ENCODE results near the gene CACNA2D2. TPM values are rescaled to one million over a fixed set of nuclear protein-coding genes. Genes with fewer than 3 reads are reported as not detected.

CACNA2D2 gene
- total RNA-seq, 1 experiment from 2014 or later: 0.02 TPM

DNA sequence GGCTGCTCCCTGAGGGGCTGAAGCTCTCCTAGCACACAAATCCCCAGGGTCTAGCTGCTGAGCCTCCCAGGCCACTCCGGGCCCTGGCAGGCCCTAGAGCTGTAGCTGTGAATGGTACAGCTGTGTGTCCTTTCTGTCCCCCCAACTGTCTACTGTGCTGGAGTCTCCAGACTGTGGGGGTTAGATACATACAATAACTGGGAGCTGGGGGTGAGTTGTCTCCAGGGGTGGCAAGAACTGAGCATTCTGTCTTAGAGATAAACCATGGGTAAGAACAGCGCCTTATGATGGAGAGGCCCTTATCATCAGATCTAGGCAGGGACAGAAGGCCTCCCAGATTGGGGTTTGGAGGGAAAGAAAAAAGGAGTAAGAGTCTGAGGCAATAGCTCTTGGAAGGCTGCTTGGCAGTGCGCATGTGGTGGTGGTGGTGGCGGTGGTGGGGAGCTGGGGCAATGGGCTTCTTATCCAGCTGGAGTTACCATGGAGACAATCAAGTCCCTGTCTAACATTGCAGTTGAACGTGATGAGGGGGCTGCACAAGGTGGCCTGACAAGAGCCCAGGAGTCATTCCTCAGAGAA, 149.2 kb downstream of the CACNA2D2 start:
- no peak for DNase-seq (ENCODE audit: extremely low read depth, low read depth)

GRCh38 chr3:50353245-50354004, 150.0 kb downstream of the CACNA2D2 start:
- no peak for DNase-seq (ENCODE audit: extremely low read depth, low read depth)

DNA sequence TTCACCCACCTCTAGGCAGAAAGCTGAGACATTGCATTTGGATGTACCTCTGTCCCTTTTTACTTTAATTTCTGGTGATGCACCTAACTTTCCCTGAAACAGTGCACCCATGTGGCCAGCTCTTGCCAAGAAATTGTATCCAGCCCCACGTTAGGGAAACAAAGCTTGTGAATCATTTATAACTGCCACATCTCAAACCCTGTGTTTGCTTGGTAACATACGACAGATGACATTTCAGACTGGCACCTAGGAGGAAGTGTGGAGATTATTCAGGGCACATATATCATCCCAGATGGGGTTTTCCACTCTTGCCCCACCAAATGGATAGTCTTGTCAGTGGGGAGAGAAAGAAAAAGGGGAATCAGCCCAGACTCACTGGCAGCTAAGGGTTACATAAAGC, 150.7 kb downstream of the CACNA2D2 start:
- no peak for DNase-seq (ENCODE audit: extremely low read depth, low read depth)

GRCh38 chr3:50351323-50351697, 152.1 kb downstream of the CACNA2D2 start:
- no peak for DNase-seq (ENCODE audit: extremely low read depth, low read depth)

DNA sequence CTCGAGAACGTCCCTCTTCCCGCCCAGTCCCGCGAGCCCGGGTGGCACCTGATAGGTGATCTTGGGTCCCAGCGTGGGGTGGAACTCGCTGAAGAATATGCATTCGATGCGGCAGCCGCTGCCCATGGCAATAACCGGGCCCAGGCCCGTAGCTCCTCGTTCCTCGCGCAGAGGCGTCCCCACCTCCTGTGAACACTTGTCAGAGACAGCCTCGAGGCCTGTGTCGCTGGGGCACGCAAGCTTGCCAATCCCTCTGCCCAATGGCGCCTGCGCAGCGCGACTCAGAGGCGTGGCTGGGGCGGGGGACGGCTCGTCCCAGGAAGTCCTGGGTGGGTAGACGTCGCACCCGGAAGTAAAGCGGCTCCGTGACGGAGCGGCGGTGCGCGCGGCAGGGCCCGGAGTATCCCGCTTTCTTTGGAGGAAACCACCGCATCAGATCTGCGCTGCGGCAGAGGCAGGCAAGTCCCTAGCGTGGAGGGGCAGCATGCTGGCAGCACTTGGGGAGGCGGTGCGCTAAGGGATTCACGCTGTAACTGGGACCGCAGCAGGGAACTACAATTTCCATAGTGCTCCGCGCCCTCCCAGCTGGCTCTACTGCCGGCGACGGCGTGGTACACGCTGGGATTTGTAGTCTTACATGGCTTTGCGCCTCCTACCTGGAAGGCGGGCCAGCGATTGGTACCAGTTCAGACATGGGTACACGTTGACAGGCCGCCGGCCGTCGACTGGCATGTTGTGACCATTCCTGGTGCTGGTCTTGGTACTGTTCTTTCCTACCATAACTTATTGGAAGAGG, 152.7 kb downstream of the CACNA2D2 start, which contains the start of the genes CYB561D2 and NPRL2:
Gene CYB561D2, plus strand, starts transcription at position 336 of the 796 bp plus-strand sequence. CDS start 572 bp downstream, outside the sequence.
Gene NPRL2, minus strand, starts transcription at position 249 of the 796 bp plus-strand sequence. Its CDS starts 123 bp downstream, at position 126.
- peak; percentile 88 for DNase-seq (ENCODE audit: extremely low read depth, low read depth)

DNA sequence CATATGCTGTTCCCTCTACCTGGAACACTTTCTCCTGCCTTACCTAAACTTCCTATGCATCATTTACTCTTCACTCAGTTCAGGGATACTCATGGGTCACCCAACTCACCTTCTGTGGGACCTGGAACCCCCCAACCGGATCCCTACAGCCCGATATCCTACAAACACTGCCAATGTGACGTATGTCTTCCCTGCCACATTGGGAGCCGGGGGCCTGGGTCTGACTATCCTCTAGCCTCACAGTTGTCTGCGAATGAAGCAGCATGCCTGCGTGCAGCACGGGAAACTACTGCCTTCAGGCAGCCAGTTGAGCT, 153.3 kb downstream of the CACNA2D2 start:
- no peak for DNase-seq (ENCODE audit: extremely low read depth, low read depth)

DNA sequence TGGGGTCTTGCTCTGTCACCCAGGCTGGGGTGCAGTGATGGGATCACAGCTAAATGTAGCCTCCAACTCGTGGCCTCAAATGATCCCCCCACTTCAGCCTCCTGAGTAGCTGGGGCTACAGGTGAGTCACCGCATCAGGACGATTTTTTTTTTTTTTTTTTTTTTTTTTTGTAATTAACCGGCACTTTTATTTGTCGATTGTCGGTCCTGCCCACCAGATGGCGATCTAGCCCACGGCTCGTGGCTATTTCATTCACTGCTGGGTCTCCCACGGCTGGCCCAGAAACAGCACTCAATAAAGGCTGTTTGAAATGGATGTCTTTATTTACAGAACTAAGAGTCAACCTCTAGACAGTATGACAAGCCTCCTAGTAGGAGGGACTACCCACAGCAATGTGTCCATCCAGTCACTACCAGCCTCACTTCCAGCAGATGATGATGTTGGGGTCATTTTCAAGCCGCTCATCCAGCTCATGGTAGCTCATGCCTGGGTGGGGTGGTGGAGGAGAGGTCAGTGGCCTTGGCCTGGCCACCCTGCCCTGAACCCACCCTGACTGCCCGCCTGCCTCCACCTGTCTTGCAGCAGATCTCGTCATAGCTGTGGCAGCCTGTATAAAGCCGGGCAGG, 156.1 kb downstream of the CACNA2D2 start:
- peak; percentile 56 for DNase-seq (ENCODE audit: extremely low read depth, low read depth)

- DNase-seq (ENCODE audit: extremely low read depth, low read depth): no peak
Measured at GRCh38 chr3:50345586-50346234, 157.7 kb downstream of the CACNA2D2 start, which contains the start of gene ZMYND10. TSS of gene ZMYND10 (minus strand) at chr3:50345732. CDS start at chr3:50345579, 153 bp downstream.

DNA sequence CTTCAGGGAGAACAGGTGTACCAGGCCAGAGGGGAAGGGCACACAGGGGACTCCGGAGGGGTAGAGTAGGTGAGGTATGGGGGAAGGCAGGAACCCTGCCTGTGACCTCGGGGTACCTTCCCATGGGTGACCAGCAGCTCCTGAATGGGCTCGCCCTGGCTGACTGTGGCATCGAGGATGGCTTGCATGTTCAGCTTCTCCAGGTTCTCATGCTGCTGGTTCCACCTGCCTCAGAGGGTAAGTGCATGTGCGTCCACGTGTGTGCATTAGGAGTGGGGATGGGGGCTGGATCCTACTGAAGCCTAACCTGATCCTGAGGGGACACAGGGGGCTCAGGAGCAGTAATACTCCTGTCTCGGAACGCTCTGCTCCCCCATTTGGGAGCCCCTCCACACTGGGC, 158.4 kb downstream of the CACNA2D2 start:
- no peak for DNase-seq (ENCODE audit: extremely low read depth, low read depth)

GRCh38 chr3:50342813-50343633, 160.4 kb downstream of the CACNA2D2 start:
- no peak for DNase-seq (ENCODE audit: extremely low read depth, low read depth)

- no peak for DNase-seq (ENCODE audit: extremely low read depth, low read depth)
Measured at GRCh38 chr3:50341996-50342650, 161.3 kb downstream of the CACNA2D2 start.

DNA sequence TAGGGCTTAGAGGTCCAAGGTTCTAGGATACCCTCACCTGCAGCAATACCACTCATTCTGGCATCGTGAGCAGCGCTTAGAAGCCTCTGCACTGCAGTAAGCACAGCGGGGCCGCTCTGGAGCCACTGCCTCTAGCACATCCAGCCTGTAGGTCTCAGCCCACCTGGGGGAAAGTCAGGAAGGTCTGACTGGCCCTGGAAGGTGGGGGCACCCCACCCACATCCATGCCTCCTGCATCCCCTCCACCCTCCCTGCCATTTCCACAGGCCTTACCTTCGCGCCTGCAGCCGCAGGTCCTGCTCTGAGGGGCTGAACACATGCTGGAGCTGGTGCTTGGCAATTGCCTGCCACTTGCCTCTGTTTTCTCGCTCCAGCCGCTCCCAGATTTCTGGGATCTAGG, 161.9 kb downstream of the CACNA2D2 start:
- no peak for DNase-seq (ENCODE audit: extremely low read depth, low read depth)

DNA sequence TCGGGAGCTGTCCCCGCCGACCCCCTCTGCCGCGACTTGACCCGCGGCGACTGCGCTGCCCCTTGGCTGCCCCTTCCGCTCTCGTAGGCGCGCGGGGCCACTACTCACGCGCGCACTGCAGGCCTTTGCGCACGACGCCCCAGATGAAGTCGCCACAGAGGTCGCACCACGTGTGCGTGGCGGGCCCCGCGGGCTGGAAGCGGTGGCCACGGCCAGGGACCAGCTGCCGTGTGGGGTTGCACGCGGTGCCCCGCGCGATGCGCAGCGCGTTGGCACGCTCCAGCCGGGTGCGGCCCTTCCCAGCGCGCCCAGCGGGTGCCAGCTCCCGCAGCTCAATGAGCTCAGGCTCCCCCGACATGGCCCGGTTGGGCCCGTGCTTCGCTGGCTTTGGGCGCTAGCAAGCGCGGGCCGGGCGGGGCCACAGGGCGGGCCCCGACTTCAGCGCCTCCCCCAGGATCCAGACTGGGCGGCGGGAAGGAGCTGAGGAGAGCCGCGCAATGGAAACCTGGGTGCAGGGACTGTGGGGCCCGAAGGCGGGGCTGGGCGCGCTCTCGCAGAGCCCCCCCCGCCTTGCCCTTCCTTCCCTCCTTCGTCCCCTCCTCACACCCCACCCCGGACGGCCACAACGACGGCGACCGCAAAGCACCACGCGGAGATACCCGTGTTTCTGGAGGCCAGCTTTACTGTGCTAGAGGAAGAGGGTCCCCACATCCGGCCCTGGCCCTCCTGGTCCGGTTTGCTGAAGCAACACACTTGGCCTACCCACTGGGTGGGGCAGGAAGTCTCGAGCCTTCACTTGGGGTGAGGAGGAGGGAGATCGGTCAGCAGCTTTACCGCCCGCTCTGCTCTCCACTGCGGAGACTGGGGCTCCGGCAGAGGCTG, 162.7 kb downstream of the CACNA2D2 start, which contains the start of gene RASSF1:
Gene RASSF1, minus strand, starts transcription at position 389 of the 882 bp plus-strand sequence. Its CDS starts 31 bp downstream, at position 358.
- no peak for DNase-seq (ENCODE audit: extremely low read depth, low read depth)

DNA sequence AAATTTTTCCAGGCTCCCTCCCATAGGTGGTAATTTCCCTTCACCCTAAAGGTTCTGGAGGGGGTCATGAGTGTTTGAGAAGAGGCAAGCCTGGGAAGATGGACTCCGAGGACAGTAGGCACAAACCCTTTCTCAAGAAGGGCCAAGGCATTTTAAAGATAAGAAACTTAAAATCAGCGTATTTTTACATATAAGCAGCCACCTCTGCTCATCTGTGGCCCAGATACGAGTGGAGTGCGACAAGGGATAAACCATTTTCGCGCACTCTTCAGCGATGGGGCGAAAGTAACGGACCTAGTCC, 163.3 kb downstream of the CACNA2D2 start:
- DNase-seq (ENCODE audit: extremely low read depth, low read depth): no peak

DNA sequence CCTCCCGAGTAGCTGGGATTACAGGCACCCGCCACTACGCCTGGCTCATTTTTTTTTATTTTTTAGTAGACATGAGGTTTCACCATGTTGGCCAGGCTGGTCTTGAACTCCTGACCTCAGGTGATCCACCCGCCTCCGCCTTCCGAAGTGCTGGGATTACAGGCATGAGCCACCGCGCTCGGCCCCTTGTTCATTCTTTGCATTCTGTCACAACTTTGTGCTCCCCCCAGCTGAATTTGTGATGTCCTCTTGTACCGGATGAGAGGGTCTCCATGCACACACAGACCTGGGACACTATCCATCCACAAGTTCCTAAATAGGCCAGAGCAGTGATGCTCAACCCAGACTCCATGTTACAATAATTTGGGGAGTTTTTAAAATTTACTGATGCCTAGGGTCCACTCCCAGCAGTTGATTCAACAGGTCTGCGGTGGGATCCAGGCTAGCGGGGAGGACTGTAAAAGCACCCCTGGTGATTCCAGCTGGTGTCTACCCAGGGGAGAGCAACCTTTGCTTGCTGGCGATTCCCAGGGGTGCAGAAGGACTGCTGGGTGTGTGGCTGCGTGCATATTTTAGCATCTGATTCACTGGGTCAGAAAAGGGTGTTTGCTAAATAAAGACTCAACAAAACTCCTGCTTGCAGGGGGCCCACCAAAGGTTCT, 163.8 kb downstream of the CACNA2D2 start:
- no peak for DNase-seq (ENCODE audit: extremely low read depth, low read depth)

- no peak for DNase-seq (ENCODE audit: extremely low read depth, low read depth)
Measured at GRCh38 chr3:50338965-50339364, 164.5 kb downstream of the CACNA2D2 start.

- DNase-seq (ENCODE audit: extremely low read depth, low read depth): peak; percentile 97
Measured at GRCh38 chr3:50337175-50337861, 166.1 kb downstream of the CACNA2D2 start.
